Measurements from ENCODE around the gene ETV1. TPM values are rescaled to one million over a fixed set of nuclear protein-coding genes. Genes with fewer than 3 reads are reported as not detected.

The ETV1 gene
- total and polyA plus RNA-seq, 9 donors = 0.60 to 6.3 (median 2.3) TPM

DNA sequence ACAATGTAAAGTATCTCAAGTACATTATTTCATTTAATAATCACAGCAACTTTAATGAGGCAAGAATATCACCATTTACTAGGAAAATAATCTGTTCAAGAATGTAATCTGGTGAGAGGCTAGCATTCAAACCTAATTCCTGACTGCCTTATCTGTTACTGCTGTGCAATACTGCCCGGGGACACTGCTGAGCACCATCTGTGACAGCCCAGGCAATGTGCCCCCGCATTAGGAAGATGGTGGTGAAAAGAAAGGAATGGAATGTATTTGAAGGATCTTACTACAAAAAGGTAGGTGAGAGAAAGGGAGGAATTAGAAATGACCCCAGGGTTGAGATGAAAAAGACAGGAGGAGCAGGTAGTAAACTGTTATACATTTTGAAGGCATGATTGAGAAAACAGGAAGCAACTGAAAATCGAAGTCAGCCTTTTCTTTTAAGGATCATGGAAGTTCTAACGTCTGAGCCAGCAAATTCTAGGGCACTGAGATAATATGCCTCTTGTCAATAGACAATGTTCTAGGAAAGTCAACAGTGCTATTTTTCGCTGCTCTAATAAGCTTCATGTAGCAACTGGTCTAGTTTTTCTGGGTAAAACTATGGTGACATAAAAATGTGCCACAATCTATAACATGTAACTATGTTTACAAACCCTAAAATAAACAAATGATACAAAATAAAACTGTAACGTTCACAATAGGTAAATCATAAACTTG lies 90.4 kb downstream of the ETV1 start:
- 42 to 51% (median 43%) methylated on average over 6 of the region's 6 CpGs for WGBS, 3 donors
- Histone ChIP-seq H3K27me3 (no peaks in the 10 kb centered on the region), H3K4me3 (no peak overlapping the region), H3K4me1 (ENCODE audit: insufficient read depth) (no peaks in the 10 kb centered on the region), H3K9me3 (no peaks in the 10 kb centered on the region), H3K27ac (no peak overlapping the region), H3K36me3 (no peaks in the 10 kb centered on the region)
- intact Hi-C loops (cut with DNase I) = no loop called here
- no peak for TF ChIP-seq EP300 (IDR thresholded peaks at IDR 0.05)
- no peak for TF ChIP-seq POLR2A (IDR thresholded peaks at IDR 0.05)
- TF ChIP-seq, protein P1, sequence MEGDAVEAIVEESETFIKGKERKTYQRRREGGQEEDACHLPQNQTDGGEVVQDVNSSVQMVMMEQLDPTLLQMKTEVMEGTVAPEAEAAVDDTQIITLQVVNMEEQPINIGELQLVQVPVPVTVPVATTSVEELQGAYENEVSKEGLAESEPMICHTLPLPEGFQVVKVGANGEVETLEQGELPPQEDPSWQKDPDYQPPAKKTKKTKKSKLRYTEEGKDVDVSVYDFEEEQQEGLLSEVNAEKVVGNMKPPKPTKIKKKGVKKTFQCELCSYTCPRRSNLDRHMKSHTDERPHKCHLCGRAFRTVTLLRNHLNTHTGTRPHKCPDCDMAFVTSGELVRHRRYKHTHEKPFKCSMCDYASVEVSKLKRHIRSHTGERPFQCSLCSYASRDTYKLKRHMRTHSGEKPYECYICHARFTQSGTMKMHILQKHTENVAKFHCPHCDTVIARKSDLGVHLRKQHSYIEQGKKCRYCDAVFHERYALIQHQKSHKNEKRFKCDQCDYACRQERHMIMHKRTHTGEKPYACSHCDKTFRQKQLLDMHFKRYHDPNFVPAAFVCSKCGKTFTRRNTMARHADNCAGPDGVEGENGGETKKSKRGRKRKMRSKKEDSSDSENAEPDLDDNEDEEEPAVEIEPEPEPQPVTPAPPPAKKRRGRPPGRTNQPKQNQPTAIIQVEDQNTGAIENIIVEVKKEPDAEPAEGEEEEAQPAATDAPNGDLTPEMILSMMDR (IDR thresholded peaks at IDR 0.05) = no peak
- DNase-seq = no peak

DNA sequence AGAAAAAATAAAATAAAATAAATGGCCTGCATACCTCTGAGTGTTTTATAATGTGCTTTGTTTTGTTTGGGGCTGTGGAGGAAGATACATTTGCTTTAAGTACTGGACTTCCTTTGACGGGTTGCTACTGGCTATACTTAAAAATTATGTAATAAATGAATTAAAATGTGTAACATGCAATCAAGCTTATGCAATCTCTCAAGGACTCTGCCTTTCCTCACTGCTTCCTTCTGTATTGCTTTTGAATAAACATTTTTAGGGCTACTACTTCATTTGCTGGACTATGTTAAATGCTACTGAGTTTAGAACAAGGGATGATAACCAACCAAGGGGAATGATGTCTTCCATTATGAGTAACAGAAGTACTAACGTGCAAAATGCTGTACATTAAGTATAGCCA lies 91.6 kb downstream of the ETV1 start:
- intact Hi-C loops (cut with DNase I) = no loop called here
- H3K36me3 ChIP-seq = no peaks in the 10 kb centered on the region
- H3K27ac ChIP-seq = no peak overlapping the region
- 19 to 35% (median 24%) methylated on average over 2 of the region's 2 CpGs for WGBS, 3 donors
- H3K9me3 ChIP-seq = no peaks in the 10 kb centered on the region
- no peaks in the 10 kb centered on the region for H3K4me1 ChIP-seq (ENCODE audit: insufficient read depth)
- no peak for DNase-seq
- H3K4me3 ChIP-seq = no peak overlapping the region
- TF ChIP-seq, protein P1 (IDR thresholded peaks at IDR 0.05) = no peak
- TF ChIP-seq EP300 (IDR thresholded peaks at IDR 0.05) = no peak
- TF ChIP-seq POLR2A (IDR thresholded peaks at IDR 0.05) = no peak
- H3K27me3 ChIP-seq = no peaks in the 10 kb centered on the region

DNA sequence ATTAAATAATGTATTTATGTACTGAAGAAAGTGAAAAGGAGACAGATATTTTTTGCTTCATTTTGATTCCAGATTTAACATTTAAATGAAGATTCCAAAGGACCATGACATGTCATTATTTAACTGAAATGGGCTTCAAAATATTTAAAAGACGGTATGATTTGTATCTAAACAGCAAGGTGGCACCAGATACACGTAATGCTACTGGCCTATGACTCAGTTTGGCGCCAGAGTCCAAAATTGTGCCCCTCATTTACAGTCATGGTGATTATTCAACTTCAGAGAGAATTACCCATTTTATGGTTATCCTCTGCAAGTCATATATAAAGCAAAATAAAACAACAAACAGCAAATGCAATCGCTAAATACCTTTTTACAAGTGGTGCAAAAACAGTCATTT lies 94.5 kb downstream of the ETV1 start:
- Histone ChIP-seq H3K4me1 (ENCODE audit: insufficient read depth) (no peaks in the 10 kb centered on the region), H3K9me3 (no peaks in the 10 kb centered on the region), H3K27ac (no peak overlapping the region), H3K4me3 (no peak overlapping the region), H3K27me3 (no peaks in the 10 kb centered on the region), H3K36me3 (no peaks in the 10 kb centered on the region)
- no peak for DNase-seq
- 86 to 93% (median 89%) methylated on average over 4 of the region's 4 CpGs for WGBS, 3 donors
- intact Hi-C loops (cut with DNase I) = no loop called here
- no peak for TF ChIP-seq EP300 (IDR thresholded peaks at IDR 0.05)
- TF ChIP-seq, protein P1 (IDR thresholded peaks at IDR 0.05) = no peak
- TF ChIP-seq POLR2A (IDR thresholded peaks at IDR 0.05) = no peak

DNA sequence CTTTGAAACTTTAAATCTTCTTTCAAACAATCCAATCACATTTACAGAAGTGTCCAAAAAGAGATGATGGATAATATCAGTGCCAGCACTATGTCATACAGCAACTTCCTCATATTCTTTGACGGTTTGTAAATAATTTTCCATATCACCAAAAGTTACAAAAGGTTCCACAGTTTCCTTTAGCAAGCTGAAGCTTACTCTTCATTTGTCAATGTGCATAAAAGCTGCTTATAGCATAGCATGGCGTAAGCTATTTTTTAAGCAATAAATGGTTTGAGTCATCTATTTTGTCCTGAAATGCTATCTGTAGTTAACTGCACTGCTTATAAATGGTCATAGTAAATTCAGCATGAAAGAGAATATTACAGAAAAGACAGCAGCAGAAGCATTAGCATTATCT lies 95.1 kb downstream of the ETV1 start:
- 92 to 98% (median 93%) methylated on average over 2 of the region's 2 CpGs for WGBS, 3 donors

More for the DNA sequence above, 95.1 kb downstream of the ETV1 start:
- Histone ChIP-seq H3K27ac (no peak overlapping the region), H3K4me1 (ENCODE audit: insufficient read depth) (no peaks in the 10 kb centered on the region), H3K36me3 (no peaks in the 10 kb centered on the region), H3K4me3 (no peak overlapping the region), H3K27me3 (no peaks in the 10 kb centered on the region), H3K9me3 (no peaks in the 10 kb centered on the region)
- DNase-seq = no peak
- TF ChIP-seq POLR2A (IDR thresholded peaks at IDR 0.05) (no peak), EP300 (IDR thresholded peaks at IDR 0.05) (no peak)
- TF ChIP-seq, protein P1 (IDR thresholded peaks at IDR 0.05) = no peak
- intact Hi-C loops (cut with DNase I) = no loop called here
